Right ventricle myocardium inferior (tissue), 1 donor: ENCODE measurements around the gene TSPAN12. TPM values are rescaled to one million over a fixed set of nuclear protein-coding genes. Genes with fewer than 3 reads are reported as not detected.

Experiments
- ATAC-seq: fragments of 200-7000 bp; cut with Tn5 transposase; one replicate; pipeline ENCODE4 v1.9.1; 2020; ENCODE audit warnings: mild to moderate bottlenecking, moderate library complexity
- DNase-seq: peaks from one replicate; pipeline ENCODE4 v3.0.0; 2021; ENCODE audit errors: missing footprints
- intact Hi-C: fragments of 100-400 bp; cut with DNase I; formaldehyde crosslinking; loops from one replicate; pipeline ENCODE4 v1.11.0; 2022
- total RNA-seq: library from RNA; stranded (reverse); fragmentation: NEBNext Ultra II Directional; extraction: Animal tissue kit (Norgen Biotek cat#: 25700); gene quantifications from one replicate; pipeline ENCODE4 v1.2.1, GENCODE V29; 2021
- donor health status: DM: no; HTN: yes; CAD: no; lungs with severe emphysema.

TSPAN12 gene
- total RNA-seq, 1 donor from 2014 or later, result 61.4 TPM

DNA sequence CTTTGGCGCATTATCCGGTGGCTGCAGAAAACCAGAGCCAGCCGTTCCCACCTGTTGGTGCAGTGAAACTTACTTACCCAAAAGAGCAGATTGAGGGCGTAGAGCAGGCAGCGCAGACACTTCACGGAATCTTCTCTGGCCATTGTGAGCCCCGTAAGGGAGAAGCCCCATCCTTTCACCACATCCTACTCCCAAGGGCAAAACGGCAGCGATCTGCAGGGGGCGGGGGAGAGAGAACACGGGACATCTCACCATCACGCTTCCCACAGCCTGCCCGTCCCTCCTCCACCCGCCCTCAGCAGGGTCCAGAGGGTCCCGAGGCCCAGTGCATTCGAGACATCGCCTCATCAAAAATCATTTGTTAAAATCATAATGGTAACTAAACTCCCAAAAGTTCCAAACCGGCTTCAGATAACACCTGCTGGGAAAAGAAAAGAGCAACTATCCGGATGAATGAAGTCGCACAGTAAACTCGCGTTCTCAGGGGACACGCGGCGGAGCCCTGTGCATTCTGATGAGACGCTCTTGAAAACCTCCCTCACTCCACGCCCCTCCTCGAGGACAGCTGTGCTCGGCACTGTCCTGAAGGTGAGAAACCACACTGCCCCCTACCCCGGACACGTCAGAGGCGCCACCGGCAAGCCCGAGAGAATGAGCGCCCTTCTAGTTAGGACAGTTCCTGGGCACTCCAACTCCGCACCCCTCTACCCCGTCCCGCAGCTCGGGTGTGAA is 1.2 kb downstream of the TSPAN12 start:
- DNase-seq (peak; percentile 62), ATAC-seq (peak; percentile 52)
- intact Hi-C loops, result loop anchor here (1.0 to 5.0 kb wide), 3 partner anchors 48 to 94 kb away; partner anchors contain the start of gene ING3

DNA sequence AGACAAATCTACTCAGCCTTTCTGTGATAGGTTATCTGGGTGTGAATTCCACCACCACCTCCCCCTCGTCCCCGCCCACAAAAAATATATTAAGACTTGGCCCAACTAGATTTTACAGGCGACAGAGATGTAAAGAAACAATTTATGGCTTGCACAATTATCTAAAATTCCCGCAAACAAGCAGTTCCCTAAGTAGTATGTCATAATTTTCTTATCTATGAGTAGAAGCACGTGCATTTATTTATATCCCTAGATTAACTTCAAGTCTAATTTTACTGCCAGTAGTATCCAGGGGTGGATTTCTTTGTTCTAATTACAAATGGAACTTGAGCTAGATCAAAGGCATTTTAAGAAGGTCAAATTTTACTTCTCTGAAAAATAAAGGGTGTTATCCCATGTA is 1.7 kb downstream of the TSPAN12 start:
- no peak for DNase-seq
- intact Hi-C loops, result loop anchor here (2.0 to 5.0 kb wide), 2 partner anchors 64 to 95 kb away; partner anchors contain the start of gene ING3
- no peak for ATAC-seq

- DNase-seq (no peak), ATAC-seq (no peak)
- intact Hi-C loops, result no loop called here
These were observed 5.2 kb downstream of the TSPAN12 start for GRCh38 chr7:120852700-120853099.

DNA sequence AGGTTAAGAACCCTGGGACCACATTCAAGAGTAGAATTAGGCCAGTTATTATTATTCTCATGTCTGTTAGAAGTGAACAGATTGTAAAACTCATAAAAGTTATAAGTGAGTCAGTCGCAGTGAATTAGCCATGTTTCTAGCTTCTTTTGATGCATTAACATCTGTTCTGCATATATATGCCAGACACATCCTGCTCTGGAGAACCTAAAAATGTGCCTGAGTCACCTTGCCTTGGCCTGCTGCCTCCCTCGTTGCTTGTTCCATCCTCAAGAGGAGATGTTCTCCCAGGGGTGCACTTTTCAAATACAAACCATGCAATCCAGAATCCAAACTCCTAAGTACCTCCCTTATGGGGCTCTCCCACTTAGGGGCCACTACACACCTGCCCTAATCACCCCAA is 14.8 kb downstream of the TSPAN12 start:
- DNase-seq, result no peak
- ATAC-seq, result no peak
- intact Hi-C loops, result no loop called here

DNA sequence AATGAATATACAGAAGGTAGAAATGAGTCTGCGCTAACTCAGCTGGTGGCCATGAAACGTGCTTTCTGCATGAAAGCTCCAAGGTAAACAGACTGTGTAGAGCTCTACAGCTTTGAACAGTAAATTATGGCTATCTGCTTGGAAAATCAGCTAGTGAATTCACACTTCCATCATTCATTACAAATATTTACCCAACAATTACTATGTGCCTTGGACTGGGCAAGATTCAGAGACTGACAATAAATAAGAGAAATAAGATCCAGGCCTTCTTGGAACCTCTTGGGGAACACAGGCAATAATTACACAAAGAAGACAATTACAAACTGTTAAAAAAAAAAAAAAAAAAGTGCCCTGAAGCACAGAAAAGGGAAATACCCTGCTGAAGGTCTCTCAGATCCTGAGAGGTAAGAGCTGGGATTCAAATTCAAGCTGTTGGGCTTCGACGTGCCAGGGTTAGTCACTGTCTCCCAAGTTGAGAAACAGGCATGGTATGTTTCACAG is 15.8 kb downstream of the TSPAN12 start:
- ATAC-seq (no peak), DNase-seq (no peak)
- intact Hi-C loops, result no loop called here

GRCh38 chr7:120841608-120842007 is 16.3 kb downstream of the TSPAN12 start:
- intact Hi-C loops, result no loop called here
- DNase-seq, result no peak
- no peak for ATAC-seq

GRCh38 chr7:120838281-120838682 is 19.7 kb downstream of the TSPAN12 start:
- DNase-seq (no peak), ATAC-seq (no peak)
- intact Hi-C loops, result no loop called here

- no peak for DNase-seq
- ATAC-seq, result no peak
- intact Hi-C loops, result no loop called here
These were observed 20.3 kb downstream of the TSPAN12 start for GRCh38 chr7:120837599-120837998.

DNA sequence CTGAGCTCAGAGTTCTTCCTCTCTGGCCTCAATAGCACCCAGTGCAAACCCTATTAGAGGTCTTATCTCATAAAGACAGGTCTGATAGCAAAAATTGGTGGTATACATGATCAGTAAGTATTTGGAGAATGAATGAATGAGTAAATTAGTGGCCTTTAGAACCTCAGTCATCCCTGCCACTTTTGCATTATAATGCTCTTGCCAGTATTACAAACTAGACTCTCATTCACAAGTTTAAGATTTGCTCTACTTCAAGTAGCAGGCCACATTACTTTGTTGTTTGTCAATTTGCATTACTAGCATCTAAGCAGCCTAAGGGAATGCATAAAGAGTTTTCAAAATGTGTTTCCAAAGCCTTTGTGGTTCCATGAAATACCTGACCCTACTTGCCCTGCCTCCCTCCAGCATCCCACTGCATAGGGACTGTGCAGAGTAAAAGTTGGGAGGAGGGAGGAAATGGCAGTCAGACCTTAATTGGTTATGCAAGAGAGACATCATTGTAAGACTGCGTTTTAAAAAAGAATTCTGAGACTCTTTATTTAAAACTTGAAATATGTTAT is 21.3 kb downstream of the TSPAN12 start:
- ATAC-seq (no peak), DNase-seq (no peak)
- intact Hi-C loops, result no loop called here

DNA sequence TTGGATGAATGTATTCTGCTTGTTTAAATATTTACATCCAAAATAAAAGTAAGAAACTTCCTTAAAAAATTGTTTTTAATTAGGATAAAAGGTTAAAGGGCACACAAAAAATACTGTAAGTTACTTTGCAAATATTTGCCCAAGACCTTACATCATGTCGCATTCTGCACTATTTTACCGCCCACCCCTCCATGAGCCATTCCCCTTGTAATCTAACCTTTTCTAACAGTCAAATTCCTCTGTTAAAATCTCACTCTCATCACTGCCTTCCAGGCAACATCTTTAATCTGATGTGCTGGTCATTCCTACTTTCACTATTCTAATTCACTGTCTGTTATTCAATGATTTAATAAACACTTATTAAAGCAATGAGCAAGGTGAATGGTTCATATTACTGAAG is 23.2 kb downstream of the TSPAN12 start:
- DNase-seq (no peak), ATAC-seq (no peak)
- intact Hi-C loops, result no loop called here

DNA sequence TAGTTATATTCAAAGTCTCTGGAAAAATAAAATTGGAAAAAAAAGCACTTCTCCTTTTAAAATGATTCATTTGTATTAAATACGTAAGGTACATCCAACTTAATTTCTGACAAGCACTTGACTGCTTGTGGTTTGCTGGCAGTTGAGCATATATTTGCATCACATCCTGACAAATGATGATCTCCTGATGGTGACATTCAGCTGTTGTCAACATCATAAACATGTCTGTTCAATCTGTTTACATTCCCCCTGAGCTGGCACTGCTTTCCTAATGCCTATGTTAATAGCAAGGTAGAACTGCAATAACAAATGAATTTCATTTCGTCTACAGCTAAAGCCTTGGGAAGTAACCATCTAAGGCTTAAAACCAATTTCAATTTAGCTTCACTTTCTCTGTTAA is 24.4 kb downstream of the TSPAN12 start:
- no peak for DNase-seq
- intact Hi-C loops, result no loop called here
- ATAC-seq, result no peak

DNA sequence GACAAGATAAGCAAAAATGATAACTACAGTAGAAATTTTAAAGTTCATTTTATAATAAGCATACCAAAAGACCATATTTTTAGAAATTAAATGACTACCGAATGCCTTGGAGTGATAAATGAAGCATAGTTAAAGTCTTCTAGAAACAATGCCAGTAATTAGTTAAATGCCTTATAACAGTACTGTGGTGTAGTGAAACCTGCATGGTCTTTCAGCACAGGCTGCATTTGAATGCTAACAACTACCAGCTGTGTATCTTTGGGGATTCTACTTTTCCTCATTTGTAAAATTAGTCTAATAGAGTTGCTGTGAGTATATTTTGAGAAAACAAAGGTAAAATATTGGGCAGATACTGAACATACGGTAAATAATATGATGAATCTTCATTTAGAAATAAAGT is 25.1 kb downstream of the TSPAN12 start:
- DNase-seq (no peak), ATAC-seq (no peak)
- intact Hi-C loops, result no loop called here

- intact Hi-C loops, result no loop called here
- DNase-seq, result no peak
- no peak for ATAC-seq
These were observed 26.7 kb downstream of the TSPAN12 start for GRCh38 chr7:120831260-120831659.

DNA sequence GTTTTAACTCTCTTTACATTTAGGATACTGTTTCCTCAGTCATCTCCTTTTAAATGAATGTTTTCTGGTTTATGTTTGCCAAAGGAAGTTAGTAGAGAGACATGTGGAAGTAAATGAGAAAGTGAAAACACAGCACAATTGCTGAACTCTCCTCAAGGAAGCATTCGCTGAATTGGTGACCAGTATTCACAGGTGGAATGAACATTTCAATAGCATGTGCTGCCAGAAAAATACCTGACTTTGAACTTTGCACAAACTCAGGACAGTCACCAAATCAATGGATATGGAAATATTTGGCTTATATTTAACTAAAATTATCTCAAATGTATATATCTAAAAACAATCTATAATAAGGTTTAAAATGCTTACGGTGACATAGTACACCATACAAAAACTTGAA is 28.5 kb downstream of the TSPAN12 start:
- intact Hi-C loops, result no loop called here
- ATAC-seq (no peak), DNase-seq (no peak)

DNA sequence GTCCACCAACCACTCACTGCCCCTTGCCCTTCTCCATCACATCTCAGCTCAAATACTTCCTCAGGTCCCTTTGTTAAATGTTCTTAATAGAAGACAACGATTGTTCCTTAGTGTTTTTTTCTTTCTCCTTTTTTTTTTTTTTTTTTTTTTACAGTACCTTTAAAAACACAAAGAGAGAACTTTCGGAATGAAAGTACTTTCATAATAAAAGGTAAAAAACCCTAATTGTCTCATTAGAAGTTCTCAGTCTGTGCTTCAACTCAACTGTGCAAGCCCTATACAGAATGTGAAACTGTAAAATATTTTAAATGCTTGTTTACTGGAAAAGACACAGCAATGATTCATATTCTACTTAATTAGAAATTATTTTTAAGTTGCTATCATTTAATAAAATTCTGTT is 29.4 kb downstream of the TSPAN12 start:
- intact Hi-C loops, result no loop called here
- DNase-seq (no peak), ATAC-seq (no peak)

GRCh38 chr7:120827371-120828118 is 30.4 kb downstream of the TSPAN12 start:
- ATAC-seq (no peak), DNase-seq (no peak)
- intact Hi-C loops, result no loop called here

GRCh38 chr7:120825576-120825975 is 32.4 kb downstream of the TSPAN12 start:
- no peak for ATAC-seq
- DNase-seq, result no peak
- intact Hi-C loops, result no loop called here

DNA sequence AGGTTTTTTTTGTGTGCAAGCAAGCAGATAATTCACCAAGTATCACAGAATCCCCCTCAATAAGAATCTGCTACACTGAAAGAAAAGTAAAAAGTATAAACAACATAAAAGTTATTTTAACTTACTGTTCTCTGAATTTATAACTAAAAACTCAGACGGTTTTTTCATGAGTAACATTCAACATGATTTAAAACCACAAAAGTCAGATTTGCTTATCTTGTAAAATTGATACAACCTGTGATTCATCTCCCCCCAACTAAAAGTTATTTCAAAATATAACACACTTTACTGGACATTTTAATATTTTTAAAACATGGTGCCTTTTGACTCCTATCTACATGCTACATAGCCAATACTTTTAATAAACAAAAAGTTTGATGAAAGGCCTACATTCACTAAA is 32.8 kb downstream of the TSPAN12 start:
- DNase-seq (no peak), ATAC-seq (no peak)
- intact Hi-C loops, result no loop called here

GRCh38 chr7:120819861-120820260 is 38.1 kb downstream of the TSPAN12 start:
- intact Hi-C loops, result no loop called here
- no peak for DNase-seq
- ATAC-seq, result no peak

- DNase-seq (no peak), ATAC-seq (no peak)
- intact Hi-C loops, result no loop called here
These were observed 40.1 kb downstream of the TSPAN12 start for GRCh38 chr7:120817851-120818250.
